Measurements from ENCODE around the gene GNE. TPM values are rescaled to one million over a fixed set of nuclear protein-coding genes. Genes with fewer than 3 reads are reported as not detected.

The GNE gene
- total and polyA plus RNA-seq, 2 of the 8 experiments (the other 6 are each of a cell fraction or from before 2014, with no cell fraction given), result 5.1 to 11.1 TPM

GRCh38 chr9:36258996-36259533 lies 817 bp upstream of the GNE start:
- ChIA-PET POLR2A (ENCODE audit: partially characterized antibody) (interaction anchor here (0.8 to 1.2 kb wide), 8 partner anchors 21 to 171 kb away, joined by 3 to 7 read pairs (median 3); partner anchors contain the start of gene CLTA), CTCF (ENCODE audit: partially characterized antibody) (interaction anchor here (0.6 to 1.7 kb wide), 5 partner anchors 12 to 1829 kb away, joined by 3 to 5 read pairs (median 4); no protein-coding TSS in a partner anchor)
- Histone ChIP-seq H2BK5ac (ENCODE audit: low read depth, low read length) (peak overlapping the region; percentile 61; the same call in 1 of the 2 replicates), H2BK15ac (ENCODE audit: low read length) (no peak overlapping the region), H2AFZ (ENCODE audit: low read length) (peak overlapping the region; percentile 87), H4K5ac (ENCODE audit: insufficient read length, low read depth, low read length) (no peak overlapping the region), H3K27ac (ENCODE audit: low read depth, low read length) (no peak overlapping the region), H3K23ac (ENCODE audit: insufficient read length) (no peak overlapping the region), H3K4me1 (replicated peaks in 1 of 4; ENCODE audit: control insufficient read depth in 3 of 4, insufficient read depth in 4 of 4, low read length in 3 of 4) (no peaks in the 10 kb centered on the region; a peak in 1 of 7 replicates), H2BK20ac (ENCODE audit: low read length) (no peak overlapping the region), H3K36me3 (ENCODE audit: control insufficient read depth in 2 of 4, insufficient read depth in 4 of 4, low read length in 3 of 4) (no peaks in the 10 kb centered on the region), H2AK5ac (ENCODE audit: low read depth, low read length) (no peak overlapping the region), H3K23me2 (ENCODE audit: low read depth, low read length) (peaks cover 5% of the 10 kb centered on the region; the same call in 1 of the 2 replicates), H4K20me1 (replicated peaks in 1 of 2; ENCODE audit: control insufficient read depth in 1 of 2, insufficient read depth in 2 of 2, low read length in 2 of 2) (no peaks in the 10 kb centered on the region), H4K91ac (replicated peaks; ENCODE audit: insufficient read length, low read length) (no peak overlapping the region), H3K27me3 (replicated peaks in 1 of 4; ENCODE audit: control insufficient read depth in 3 of 4, extremely low read depth in 1 of 4, insufficient read depth in 3 of 4, low read length in 3 of 4) (peaks cover 0 to 4% (median 0%) of the 10 kb centered on the region in 4 experiments; a peak in 1 of 7 replicates), H3K9ac (replicated peaks in 1 of 4; ENCODE audit: extremely low read depth in 1 of 4, low read depth in 3 of 4, low read length in 3 of 4) (peak overlapping the region in 3 of 4 experiments; percentile 42 to 76 (median 72); a peak in 5 of 7 replicates), H3K18ac (ENCODE audit: extremely low read depth, low read length) (no peak overlapping the region), H2BK120ac (replicated peaks; ENCODE audit: low read depth, low read length) (no peak overlapping the region), H3K79me1 (ENCODE audit: low read depth, low read length) (no peaks in the 10 kb centered on the region), H3K4me3 (ENCODE audit: extremely low read depth in 1 of 4, insufficient read depth in 2 of 4, low read depth in 3 of 4, low read length in 4 of 4) (peak overlapping the region; percentile 68 to 74 (median 72)), H3K9me3 (ENCODE audit: insufficient read depth in 2 of 2, low read depth in 1 of 2, low read length in 1 of 2) (no peaks in the 10 kb centered on the region), H3K79me2 (ENCODE audit: control insufficient read depth in 1 of 2, insufficient read depth in 2 of 2, low read length in 2 of 2) (peaks cover 0 to 9% of the 10 kb centered on the region in 2 experiments; a peak in 1 of 4 replicates), H4K8ac (ENCODE audit: extremely low read depth, insufficient read depth, low read length) (peak overlapping the region; percentile 76), H3K4ac (replicated peaks; ENCODE audit: insufficient read length, low read depth, low read length) (no peak overlapping the region), H3K56ac (replicated peaks; ENCODE audit: insufficient read length, low read depth, low read length) (no peak overlapping the region), H3K4me2 (ENCODE audit: insufficient read depth in 1 of 2, low read depth in 2 of 2, low read length in 2 of 2) (peak overlapping the region; percentile 86 to 89), H3K14ac (ENCODE audit: insufficient read length) (no peak overlapping the region), H2BK12ac (ENCODE audit: low read depth, low read length) (0 out of 2 replicates have a peak overlapping the region, but pooled peaks have one; percentile 11)
- no peak for FAIRE-seq
- no peak for DNase-seq (ENCODE audit: low read depth in 1 of 2, low spot score in 2 of 2)
- TF ChIP-seq USF2 (IDR thresholded peaks at IDR 0.05; ENCODE audit: low read length) (no peak), KDM4A (IDR thresholded peaks at IDR 0.05; ENCODE audit: low read depth, low read length, severe bottlenecking) (no peak), KDM1A (IDR thresholded peaks at IDR 0.05; ENCODE audit: borderline replicate concordance, low read length) (peak; percentile 28; the same call in 1 of the 2 replicates)
- WGBS, 2 experiments (ENCODE audit: extremely low coverage in 1 of 2, insufficient coverage in 1 of 2, insufficient read length in 1 of 2, insufficient replicate concordance in 2 of 2, low coverage in 1 of 2, low lambda C conversion rate in 2 of 2, missing lambda C conversion rate in 1 of 2), result 82% methylated on average over 7 of the region's 7 CpGs; no CpG with 5 or more reads in 1 of the 2 experiments

Data from H1 (cell line).